Transverse colon (tissue), 3 donors: ENCODE data around the gene IKZF3.

Experiments
- CTCF ChIP-seq, 5 experiments: fragments of 200-600 bp in 3 of 5; fragments of 450-650 bp in 2 of 5; sonication (generic) in 3 of 5; IDR thresholded peaks; 1 replicate in 2 of 5; 2 replicates in 3 of 5; pipeline ENCODE4 v1.5.1; 2016 to 2017; ENCODE audit warnings: antibody characterized with exemption in 5 of 5, inconsistent platforms in 3 of 5, mild to moderate bottlenecking in 2 of 5, moderate library complexity in 1 of 5
- POLR2A ChIP-seq: fragments of 450-650 bp; IDR thresholded peaks from one replicate; pipeline ENCODE4 v1.6.1; 2016; ENCODE audit warnings: antibody characterized with exemption, mild to moderate bottlenecking, moderate library complexity

GRCh38 chr17:39863918-39864746, at the start of gene IKZF3:
- TF ChIP-seq POLR2A, result no peak
- TF ChIP-seq CTCF (IDR thresholded peaks at IDR 0.05), result peak in 1 of 5 experiments; percentile 15
